Ecto neural progenitor cell (in vitro differentiated cells): ENCODE data around the gene SPACA5.
A peak's percentile ranks its signal among the peaks of the same experiment; 100 is the strongest.
"Not testable (repeated sequence)": the region's sequence is repeated elsewhere in the genome, so short reads cannot be mapped to it uniquely, and the experiment has no call there.

ENCODE experiments used
- DNase-seq: peaks from one replicate; pipeline ENCODE4 v3.0.0-alpha.2; 2018; ENCODE audit warnings: low spot score

Gene SPACA5

DNA sequence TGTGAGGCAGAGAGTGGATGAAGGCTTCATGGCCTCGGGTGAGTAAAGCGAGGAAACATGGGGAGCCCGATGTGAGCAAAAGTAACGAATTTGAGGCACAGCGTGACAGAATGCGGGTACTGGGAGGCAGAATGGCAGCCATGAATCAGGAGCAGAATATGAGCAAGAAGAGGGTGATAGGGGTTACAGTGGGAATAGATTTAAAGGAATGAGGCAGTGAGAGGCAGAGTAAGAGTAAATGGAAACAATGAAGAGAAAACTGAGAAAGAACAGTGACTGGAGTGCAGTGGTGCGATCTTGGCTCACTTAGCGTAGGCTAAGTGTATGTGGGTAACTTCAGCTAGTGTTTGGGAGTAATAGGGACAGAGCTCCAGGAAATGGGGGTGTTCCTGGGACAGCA lies at the start of gene SPACA5:
TSS of gene SPACA5 (plus strand) at position 301 of the 400 bp plus-strand sequence. CDS start 815 bp downstream, outside the sequence.
- DNase-seq: not testable (repeated sequence)

DNA sequence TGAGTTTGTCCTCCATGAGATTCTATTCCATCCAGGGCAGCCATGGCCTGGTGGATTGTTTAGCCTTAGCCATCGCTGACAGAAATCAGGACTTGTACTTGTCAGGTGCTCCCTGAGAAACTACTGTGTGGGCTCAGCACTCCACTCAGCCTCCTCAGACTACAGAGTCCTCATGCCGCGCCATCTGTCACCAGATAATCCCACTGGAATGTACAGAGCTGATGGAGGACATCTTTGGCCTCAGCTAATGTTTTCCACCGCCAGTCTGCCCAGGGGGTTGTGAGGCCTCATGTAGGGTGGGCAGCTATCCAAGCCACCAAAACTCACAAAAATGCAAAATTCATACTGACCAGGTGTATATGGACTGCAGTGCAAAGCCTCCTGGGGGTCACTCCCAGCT lies 48.6 kb upstream of the SPACA5 start:
- DNase-seq: not testable (repeated sequence)

DNA sequence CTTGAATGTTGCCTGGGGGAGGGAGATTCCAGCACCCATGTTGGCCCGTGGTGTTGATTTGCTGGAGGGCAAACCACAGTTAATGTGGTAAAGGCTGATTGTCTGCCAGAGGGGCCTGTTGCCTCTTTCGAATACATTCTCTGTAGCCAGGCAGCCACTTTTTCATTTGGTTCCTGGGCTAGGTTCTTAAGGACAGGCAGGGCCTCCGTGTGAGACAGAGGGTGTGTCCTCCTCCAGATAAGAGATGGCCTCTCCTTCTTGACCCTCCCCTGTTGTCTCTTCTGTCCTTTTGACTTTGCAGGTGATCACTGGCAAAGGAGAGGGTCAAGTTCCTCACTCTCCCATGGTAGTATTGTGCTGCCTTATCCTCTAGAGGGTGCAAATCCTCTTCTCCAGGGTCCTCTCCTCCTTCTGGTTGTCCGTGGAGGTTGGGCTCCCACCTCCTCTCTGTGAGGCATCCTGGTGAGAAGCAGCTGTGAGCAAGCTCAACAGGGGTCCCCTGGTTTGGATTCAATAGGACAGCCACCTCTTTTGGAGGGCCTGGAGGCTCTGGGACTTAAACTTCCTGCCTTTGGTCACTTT lies 47.9 kb upstream of the SPACA5 start:
- DNase-seq: no peak

DNA sequence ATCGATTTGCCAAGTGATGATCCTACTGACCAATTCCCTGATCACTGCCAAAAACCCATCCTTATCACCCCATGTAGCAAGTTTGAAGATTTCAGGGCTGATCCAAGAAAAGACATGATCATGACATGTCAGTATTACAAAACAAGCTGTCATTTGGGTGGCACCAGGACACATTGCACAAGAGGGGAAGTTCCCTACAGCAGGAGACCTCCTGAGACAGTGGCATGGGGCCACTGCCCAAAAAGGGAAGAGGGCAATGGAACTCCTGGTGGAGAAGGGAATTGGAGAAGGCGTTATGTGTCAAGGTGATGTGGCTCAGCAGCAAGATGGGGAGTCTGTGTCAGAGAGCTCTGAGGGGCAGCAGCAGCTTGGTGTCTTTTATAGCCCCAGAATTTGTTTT lies 46.4 kb upstream of the SPACA5 start:
- no peak for DNase-seq

DNA sequence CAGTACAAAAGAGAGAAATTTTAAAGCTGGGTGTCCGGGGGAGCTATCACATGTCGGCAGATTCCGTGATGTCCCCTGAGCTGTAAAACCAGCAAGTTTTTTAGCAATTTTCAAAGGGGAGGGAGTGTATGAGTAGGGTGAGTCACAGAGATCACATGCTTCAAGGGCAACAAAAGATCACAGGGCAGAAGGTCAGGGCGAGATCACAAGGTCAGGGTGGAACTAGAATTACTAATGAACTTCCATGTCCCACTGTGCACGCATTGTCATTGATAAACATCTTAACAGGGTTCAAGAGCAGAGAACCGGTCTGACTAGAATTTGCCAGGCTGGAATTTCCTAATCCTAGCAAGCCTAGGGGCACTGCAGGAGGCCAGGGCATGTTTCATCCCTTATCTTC lies 45.0 kb upstream of the SPACA5 start:
- DNase-seq: not testable (repeated sequence)

DNA sequence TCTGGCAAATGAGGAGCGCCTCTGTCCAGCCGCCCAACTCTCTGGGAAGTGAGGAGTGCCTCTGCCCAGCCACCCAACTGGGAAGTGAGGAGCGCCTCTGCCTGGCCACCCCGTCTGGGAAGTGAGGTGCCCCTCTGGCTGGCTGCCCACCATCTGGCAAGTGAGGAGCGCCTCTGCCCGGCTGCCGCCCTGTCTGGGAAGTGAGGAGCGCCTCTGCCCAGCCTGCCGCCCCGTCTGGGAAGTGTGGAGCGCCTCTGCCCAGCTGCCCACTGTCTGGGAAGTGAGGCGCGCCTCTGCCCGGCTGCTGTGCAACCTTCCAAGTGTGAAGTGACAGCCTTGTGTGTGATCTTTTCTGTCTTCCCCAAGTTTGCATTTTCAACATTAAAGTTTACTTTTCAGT lies 41.3 kb upstream of the SPACA5 start:
- not testable (repeated sequence) for DNase-seq

DNA sequence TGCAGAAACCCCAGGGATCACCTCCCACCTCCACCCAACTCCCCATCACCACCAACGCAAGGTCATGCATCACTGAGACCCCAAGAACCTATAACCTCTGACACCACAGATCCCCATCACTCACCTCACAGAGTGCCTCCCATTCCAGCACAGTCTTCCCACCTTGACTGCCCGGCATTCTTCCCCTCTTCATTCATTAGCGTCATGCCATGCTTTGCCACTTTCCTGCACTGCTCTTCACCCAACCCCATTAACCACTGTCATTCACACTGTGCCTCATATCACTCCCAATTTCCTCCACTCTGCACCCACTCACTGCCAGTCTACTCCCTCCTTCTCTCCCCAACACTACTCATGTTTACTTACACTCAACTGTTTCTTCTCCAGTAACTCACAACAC lies 33.6 kb upstream of the SPACA5 start:
- DNase-seq: no peak

DNA sequence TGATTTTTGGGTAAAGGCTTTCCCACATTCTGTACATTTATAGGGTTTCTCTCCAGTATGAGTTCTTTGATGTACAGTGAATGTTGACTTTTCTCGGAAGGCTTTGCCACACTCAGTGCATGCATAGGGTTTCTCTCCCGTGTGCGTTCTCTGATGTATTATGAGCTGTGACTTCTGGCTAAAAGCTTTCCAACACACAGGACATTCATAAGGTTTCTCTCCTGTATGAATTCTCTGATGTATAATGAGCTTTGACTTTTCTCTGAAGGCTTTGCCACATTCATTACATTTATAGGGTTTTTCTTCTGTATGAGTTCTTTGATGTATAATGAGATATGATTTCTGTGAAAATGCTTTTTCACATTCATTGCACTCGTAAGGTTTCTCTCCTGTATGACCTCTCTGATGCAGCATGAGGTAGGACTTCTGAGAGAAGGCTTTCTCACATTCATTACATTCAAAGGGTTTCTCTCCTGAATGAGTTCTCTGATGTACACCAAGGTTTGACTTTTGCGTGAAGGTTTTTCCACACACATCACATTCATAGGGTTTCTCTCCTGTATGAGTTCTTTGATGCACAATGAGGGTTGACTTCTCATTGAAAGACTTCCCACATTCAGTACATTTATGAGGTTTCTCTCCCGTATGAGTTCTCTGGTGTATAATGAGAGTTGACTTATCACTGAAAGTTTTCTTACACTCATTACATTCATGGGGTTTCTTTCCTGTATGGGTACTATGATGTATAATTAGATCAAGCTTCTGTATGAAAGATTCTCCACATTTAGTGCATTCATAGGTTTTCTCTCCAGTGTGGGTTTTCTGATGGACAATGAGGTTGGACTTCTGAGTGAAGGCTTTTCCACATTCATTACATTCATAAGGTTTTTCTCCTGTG lies 30.3 kb upstream of the SPACA5 start:
- no peak for DNase-seq

DNA sequence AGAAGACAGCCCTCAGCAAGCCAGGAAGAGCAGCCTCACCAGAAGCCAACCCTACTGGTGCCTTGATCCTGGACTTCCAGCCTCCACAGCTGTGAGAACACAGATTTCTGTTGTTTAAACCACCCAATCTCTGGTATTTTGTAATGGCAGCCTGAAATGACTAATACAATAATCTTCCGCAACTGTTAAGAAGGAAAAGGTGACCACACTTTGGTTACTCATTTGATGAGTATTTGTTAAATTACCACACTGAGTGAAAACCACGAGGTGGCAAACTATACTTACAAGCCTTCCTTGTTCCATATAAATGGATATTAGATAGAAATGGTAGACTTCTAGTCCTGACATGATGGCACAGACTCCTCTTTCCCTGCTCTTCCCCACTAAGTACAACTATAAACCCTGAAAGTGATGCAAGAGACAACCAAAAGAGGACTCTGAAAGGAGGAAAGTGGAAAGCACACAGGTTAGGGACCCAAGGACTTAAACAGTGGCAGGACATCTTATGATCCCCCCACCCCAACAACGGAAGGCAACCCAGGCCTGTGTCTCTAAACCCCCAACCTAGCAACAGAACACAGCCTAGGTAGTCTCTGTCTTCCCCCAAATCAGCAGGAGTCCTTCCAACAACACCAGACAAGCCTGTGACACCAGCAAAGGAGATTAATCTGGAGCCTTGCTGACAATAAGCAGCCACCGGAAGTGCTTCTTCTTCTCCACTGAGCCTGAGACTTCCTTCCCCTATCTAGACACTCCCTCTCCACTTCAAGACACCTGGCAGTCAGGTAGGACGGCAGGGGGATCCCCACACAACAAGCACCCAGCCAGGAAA lies 15.3 kb upstream of the SPACA5 start:
- DNase-seq: no peak

DNA sequence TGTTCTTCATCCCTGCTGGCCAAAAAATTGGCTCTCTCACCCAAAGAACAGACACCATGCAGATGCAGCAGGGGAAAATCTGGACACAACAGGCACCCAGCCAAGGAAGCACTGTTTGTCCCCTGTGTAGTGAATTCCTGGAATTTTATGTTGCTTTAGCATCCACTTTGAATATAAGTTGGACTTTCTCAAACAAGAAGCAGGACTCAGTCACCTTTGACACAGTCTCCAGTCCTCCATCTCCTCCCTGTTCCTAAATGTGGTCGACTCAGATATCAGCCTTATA lies 14.8 kb upstream of the SPACA5 start:
- DNase-seq: no peak

DNA sequence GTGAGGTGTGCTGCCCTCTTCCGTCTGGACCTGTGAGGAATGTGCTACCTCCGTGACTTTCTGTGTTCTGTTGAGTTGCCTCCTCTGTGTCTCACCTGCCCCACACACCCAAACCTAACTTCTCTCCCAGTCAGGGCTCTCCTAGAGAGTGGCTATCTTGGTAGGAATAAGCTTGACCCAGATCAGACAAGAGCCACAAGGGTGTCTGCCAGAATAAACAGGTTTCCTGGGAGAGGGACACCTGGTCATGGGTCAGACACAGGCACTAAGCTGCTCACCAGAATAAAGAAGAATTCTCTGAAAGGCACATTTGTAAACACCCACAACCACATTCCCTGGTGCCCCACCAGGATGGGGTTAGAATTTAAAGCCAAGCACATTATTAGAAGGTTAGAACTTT lies 14.1 kb upstream of the SPACA5 start:
- no peak for DNase-seq

DNA sequence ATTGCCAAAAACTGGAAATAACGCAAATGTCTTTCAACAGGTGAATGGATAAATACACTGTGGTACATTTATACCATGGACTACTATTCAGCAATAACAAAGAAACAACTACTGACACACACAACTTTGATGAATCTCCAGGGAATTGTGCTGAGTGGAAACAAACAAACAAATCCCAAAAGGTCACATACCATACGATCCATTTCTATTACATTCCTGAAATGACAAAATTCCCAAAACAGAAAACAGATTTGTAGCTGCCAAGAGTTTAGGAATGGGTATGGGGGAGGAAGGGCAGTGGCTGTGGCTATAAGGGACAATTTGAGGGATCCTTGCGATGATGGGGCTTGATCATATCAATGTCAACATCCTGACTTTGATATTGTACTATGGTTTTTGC lies 5.5 kb upstream of the SPACA5 start:
- no peak for DNase-seq

DNA sequence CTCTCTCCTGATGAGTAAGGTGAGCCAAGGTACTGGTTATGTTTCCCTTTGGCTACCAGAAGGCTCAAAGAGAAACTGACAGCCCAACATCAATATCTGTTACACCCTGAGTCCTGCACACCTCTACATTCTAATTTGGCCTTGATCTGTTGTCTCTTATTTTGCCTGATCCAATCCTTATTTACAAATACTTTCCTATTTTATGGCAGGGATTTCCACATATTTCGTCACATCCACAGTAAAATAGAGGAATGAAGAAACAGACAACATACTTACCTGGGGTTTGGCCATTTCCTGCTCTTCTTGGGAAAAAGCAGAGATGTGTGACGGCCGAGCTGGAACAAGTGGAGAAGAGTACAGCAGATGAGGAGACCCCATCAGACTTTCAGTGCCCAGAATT lies 4.5 kb upstream of the SPACA5 start:
- no peak for DNase-seq

DNA sequence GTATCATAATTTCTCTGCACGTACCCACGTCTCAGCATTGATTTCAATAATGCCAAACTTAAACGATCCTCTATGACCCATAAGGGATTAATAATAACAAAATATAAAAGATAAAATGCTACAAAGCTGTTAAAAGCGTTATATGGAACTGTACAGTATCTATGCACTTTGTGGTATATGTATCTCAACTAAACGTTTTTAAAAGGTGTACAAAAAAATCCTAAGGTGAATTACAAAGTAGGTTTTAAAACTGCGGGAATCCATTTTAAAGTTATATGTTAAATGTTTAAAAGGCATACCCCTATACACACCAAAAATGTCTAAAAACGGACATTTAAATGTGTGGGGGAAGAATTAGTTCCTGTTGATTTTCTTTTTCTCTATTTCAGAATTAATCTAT lies 3.9 kb upstream of the SPACA5 start:
- DNase-seq: no peak

DNA sequence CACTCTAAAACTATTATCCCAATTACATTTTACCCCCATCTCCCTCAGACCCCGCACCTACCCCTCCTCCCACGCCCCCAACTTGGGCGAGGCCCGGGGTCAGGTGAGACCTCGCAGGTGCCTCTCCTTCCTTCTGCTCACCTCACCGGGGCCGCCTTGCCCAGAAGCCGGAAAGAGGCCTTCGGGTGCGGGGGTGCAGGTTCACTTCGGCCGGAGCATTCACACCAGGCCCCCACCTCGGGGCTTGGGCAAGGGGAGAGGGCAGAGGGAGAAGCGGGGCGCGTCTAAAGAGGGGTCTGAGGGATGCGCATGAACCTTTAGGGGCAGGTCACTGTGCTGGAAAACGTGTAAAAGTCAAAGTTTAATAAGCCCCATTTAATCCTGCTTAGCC lies 3.4 kb upstream of the SPACA5 start:
- DNase-seq: no peak

DNA sequence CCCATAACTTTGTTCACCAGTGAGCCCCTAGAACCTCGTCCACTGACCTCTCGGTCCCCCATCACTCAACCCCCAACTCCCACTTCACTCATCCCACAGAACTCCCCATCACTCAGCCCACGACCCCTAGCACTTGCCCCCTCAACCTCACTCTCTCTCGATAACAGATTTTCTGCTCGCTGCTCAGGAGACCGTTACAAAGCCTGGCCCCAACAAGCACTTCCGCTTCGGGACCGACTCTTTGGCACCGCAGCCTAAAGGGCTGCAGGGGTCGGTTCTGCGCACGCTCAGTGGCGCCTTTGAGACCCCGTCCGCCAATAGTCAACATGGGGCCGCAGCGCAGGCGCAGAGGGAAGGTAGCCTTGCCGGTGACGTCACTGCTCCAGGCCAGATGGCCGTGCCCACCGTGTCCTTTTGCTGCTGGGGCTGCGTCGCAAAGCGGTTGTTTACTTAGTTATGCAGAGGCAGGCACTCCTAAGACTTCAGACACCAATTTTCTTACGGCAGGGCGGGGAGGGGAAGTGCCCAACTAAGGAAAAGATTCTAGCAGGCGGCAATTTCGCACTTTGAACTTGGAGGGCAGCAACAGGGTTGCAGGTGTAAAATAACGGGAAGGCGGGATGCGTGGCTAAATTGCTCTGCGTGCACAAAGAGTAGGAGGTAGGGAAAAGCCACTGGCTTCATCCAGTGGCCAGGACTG lies 2.9 kb upstream of the SPACA5 start, which contains the start of gene ZNF182:
TSS of gene ZNF182 (minus strand) at position 232 of the 700 bp plus-strand sequence. CDS start 1,380 bp downstream, outside the sequence.
- peak; percentile 92 for DNase-seq

DNA sequence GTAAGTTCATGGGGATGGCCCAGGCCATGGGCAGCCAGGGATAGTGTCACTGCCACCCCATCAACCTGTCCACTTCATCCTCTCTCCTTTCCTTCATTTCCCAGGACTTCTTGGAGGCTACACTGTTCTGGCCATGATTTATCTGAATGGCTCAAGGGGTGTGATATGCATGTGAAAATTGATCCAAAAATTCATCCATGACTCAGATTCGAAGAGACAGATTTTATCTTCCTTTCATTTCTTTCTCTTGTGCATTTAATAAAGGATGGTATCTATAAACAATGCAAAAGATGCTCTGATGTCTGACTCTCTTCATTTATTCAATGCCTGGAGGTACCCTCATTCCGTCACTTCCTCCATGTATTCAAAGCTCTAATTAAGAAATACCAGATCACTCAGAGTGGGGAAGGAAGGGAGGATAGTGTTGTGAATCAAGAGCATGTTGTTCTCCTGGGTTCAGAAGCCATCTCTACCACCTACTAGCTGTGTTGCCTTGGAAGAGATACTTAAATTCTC lies 2.7 kb downstream of the SPACA5 start:
- DNase-seq: not testable (repeated sequence)

DNA sequence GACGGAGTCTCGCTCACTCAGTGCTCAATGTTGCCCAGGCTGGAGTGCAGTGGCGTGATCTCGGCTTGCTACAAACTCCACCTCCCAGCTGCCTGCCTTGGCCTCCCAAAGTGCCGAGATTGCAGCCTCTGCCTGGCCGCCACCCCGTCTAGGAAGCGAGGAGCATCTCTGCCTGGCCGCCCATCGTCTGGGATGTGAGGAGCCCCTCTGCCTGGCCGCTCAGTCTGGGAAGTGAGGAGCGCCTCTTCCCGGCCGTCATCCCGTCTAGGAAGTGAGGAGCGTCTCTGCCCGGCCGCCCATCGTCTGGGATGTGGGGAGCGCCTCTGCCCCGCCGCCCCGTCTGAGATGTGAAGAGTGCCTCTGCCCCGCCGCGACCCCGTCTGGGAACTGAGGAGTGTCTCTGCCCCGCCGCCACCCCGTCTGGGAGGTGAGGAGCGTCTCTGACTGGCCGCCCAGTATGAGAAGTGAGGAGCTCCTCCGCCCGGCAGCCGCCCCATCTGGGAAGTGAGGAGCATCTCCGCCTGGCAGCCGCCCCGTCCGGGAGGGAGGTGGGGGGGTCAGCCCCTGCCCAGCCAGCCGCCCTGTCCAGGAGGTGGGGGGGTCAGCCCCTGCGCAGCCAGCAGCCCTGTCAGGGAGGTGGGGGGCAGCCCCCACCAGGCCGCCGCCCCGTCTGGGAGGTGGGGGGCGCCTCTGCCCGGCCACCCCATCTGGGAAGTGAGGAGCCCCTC lies 10.0 kb downstream of the SPACA5 start:
- not testable (repeated sequence) for DNase-seq

DNA sequence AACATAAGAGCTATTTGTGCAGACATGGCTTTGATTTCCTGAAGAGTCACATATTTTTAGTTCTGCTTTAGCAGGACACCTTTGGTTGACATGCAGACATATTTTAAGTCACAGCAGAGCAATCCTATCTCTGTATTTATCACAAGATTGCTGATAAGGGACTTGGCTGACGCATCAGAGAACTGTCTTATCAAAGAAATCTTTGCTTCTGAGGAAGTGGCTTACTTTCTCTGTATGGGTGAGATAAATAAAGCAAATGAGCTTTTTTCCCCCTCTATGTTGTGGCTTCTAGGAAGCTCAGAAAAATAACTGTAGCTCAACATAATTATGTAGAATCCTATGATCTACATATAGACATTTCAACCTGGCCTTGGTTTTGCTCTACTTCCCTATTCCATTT lies 13.1 kb downstream of the SPACA5 start:
- not testable (repeated sequence) for DNase-seq

DNA sequence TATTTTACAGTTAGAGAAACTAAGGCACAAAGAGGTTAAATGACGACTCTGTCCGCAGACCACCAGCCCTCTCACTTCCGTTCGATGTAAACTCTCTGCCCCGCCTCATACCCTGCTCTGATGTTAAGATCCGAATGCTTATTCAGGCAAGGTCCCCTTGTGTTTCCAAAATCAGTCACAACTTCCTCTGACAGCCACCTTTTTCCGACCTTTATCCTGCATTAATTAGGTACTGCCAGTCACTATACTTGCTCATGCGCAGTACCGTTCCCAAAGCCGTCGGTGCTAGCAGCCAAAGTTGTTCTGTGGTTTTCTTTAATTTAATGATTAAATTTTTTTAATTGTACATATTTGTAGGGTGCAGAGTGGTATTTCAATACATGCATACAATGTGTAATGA lies 13.7 kb downstream of the SPACA5 start:
- DNase-seq: not testable (repeated sequence)
